Measurements from ENCODE around the gene PIWIL4.
A peak's percentile ranks its signal among the peaks of the same experiment; 100 is the strongest.
"Not testable (repeated sequence)": the region's sequence is repeated elsewhere in the genome, so short reads cannot be mapped to it uniquely, and the experiment has no call there.

Gene PIWIL4

GRCh38 chr11:94546886-94547285 lies 20.3 kb upstream of the PIWIL4 start:
- DNase-seq (ENCODE audit: low read depth), result no peak
- peak overlapping the region; percentile 67 for H3K4me3 ChIP-seq (ENCODE audit: low read length)
- TF ChIP-seq CTCF (conservative IDR thresholded peaks at IDR 0.05; ENCODE audit: low read length), result peak; percentile 8; the same call in 1 of the 2 replicates

GRCh38 chr11:94549146-94549545 lies 18.0 kb upstream of the PIWIL4 start:
- no peak for TF ChIP-seq CTCF (conservative IDR thresholded peaks at IDR 0.05; ENCODE audit: low read length)
- DNase-seq (ENCODE audit: low read depth), result no peak
- no peak overlapping the region for H3K4me3 ChIP-seq (ENCODE audit: low read length)

- no peak overlapping the region for H3K4me3 ChIP-seq (ENCODE audit: low read length)
- DNase-seq (ENCODE audit: low read depth), result no peak
- TF ChIP-seq CTCF (conservative IDR thresholded peaks at IDR 0.05; ENCODE audit: low read length), result no peak
Measured at GRCh38 chr11:94550513-94550912, 16.7 kb upstream of the PIWIL4 start.

- no peak for DNase-seq (ENCODE audit: low read depth)
- no peak overlapping the region for H3K4me3 ChIP-seq (ENCODE audit: low read length)
- TF ChIP-seq CTCF (conservative IDR thresholded peaks at IDR 0.05; ENCODE audit: low read length), result no peak
Measured at GRCh38 chr11:94553938-94554337, 13.2 kb upstream of the PIWIL4 start.

GRCh38 chr11:94555752-94556329 lies 11.3 kb upstream of the PIWIL4 start:
- not testable (repeated sequence) for H3K4me3 ChIP-seq (ENCODE audit: low read length); DNase-seq (ENCODE audit: low read depth)

- TF ChIP-seq CTCF (conservative IDR thresholded peaks at IDR 0.05; ENCODE audit: low read length), result no peak
- peak; percentile 62 for DNase-seq (ENCODE audit: low read depth)
- H3K4me3 ChIP-seq (ENCODE audit: low read length), result no peak overlapping the region
Measured at GRCh38 chr11:94557421-94557820, 9.7 kb upstream of the PIWIL4 start.

GRCh38 chr11:94557992-94558391 lies 9.2 kb upstream of the PIWIL4 start:
- H3K4me3 ChIP-seq (ENCODE audit: low read length), result no peak overlapping the region
- peak; percentile 72 for DNase-seq (ENCODE audit: low read depth)
- TF ChIP-seq CTCF (conservative IDR thresholded peaks at IDR 0.05; ENCODE audit: low read length), result no peak

GRCh38 chr11:94558468-94558867 lies 8.7 kb upstream of the PIWIL4 start:
- no peak for DNase-seq (ENCODE audit: low read depth)
- no peak for TF ChIP-seq CTCF (conservative IDR thresholded peaks at IDR 0.05; ENCODE audit: low read length)
- H3K4me3 ChIP-seq (ENCODE audit: low read length), result no peak overlapping the region

All from AG10803 (cell line).